Stimulated activated CD8-positive, alpha-beta memory T cell treated with anti-CD3 and anti-CD28 coated beads, Interleukin-7, amount 100 ng/mL, for 4 hours (primary cell): Measurements from ENCODE around the gene MROH9.

Source experiments
- DNase-seq, 2 donors: peaks; one replicate each; pipeline ENCODE4 v3.0.0-alpha.2; 2020; ENCODE audit warnings: low read depth in 2 of 2

The MROH9 gene

GRCh38 chr1:170967042-170967910 lies 31.9 kb downstream of the MROH9 start:
- no peak for DNase-seq

DNA sequence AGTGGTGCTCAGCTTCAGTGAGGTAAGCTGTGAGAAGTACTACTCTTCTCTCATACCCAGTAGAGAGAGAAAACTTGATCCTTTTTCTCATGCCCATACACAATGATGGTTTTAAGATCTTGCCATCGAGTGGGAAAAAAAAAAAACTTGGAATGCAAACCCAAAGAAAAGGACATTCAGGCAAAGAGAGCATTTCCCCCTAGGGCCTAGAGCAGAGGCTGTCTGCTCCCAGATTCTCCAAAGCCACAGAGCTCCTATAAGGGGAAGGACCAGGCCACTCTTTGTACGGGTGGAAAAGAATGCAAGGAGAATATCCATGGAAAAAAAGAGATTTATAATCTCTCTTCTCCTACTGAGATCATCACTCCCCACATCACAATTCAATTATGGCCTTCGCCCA lies 34.9 kb downstream of the MROH9 start:
- DNase-seq = no peak

DNA sequence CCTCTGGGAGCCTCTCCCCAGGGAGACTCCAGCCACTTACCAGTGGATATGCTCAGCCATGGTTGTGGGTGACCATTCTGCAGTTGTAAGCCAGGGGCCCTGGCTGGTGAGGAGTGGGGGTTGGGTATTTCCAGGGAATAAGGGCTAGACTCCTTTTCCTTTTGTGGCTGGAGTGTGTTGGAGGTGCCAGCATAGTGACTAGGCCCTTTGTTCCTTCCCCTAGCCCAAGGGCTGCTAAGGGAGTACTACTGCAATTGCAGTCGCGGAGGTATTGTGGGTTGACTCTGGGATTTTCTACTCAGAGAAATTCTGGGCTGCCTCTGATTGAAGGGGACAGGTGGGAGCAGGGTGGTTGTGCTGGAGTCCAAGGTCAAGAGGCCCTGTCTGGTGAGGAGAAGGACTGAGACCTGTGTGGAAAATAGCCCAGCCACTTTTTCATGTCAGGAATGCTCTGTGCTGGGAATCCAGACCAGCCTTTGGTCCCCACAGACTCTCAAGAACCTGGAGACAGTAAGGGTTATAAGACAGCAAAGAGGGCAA lies 43.1 kb downstream of the MROH9 start:
- no peak for DNase-seq

DNA sequence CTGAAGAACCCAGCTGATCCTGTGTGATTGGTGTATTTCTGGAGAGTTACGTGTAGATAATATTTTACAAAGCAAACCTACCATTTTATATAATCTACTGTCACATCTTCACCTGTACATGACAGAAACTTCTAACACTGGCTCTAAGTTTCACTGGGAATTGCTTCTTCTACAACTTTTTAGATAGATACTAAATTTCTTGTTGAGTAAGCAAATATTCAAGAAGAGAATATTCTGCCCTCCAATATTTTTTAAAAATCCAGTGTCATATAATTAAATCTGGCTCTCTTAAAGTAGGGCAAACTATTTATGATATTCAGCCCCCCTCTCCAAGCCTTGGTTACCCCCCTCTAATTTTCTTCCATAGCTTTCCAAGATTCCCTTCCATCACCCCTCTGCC lies 50.1 kb downstream of the MROH9 start:
- no peak for DNase-seq

DNA sequence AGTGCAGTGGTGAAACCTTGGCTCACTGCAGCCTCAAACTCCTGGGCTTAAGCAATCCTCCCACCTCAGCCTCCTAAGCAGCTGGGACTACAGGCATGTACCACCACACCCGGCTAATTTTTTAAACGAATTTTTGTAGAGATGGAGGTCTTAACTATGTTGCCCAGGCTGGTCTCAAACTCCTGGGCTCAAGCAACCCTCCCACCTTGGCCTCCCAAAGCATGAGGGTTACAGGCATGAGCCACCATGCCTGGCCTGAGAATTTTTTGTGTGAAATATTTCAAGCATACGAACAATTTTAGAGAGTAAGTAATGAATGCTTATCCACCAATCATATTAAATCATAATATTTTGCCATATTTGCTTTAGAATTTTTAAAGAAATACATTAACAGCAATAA lies 51.6 kb downstream of the MROH9 start:
- DNase-seq = no peak

- no peak for DNase-seq
Observed at GRCh38 chr1:170987424-170987823, 52.1 kb downstream of the MROH9 start.

- DNase-seq = no peak
Observed at GRCh38 chr1:170993151-170993550, 57.8 kb downstream of the MROH9 start.

- DNase-seq = no peak
Observed at GRCh38 chr1:170993717-170994116, 58.4 kb downstream of the MROH9 start.

DNA sequence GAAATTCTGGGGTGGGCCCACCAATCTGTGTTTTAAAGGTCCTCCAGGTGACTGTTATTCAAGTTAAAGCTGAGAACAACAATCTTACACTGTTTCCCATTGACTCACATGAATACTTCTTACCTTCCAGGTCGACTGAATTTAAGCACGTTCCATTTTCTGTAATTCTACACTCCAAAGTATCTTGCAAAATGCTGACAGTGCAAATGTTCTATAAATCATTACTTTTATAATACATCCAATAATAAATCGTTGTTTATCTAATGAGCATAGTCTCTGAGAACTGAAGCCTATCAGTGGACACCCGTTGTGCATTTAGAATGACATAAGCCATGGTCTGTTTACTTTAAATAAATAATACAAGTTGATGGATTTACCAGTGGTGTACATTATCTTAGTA lies 79.5 kb downstream of the MROH9 start:
- DNase-seq = no peak

GRCh38 chr1:171017426-171017825 lies 82.1 kb downstream of the MROH9 start:
- no peak for DNase-seq

DNA sequence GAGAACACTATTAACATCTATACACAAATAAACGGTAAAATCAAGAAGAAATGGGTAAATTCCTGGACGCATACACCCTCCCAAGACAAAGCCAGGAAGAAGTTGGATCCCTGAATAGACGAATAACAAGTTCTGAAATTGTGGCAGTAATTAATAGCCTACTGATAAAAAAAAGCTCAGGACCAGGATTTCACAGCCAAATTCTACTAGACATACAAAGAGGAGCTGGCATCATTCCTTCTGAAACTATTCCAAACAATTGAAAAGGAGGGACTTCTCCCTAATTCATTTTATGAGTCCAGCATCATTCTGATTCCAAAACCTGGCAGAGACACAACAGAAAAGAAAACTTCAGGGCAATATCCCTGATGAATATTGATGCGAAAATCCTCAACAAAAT lies 84.6 kb downstream of the MROH9 start:
- no peak for DNase-seq

DNA sequence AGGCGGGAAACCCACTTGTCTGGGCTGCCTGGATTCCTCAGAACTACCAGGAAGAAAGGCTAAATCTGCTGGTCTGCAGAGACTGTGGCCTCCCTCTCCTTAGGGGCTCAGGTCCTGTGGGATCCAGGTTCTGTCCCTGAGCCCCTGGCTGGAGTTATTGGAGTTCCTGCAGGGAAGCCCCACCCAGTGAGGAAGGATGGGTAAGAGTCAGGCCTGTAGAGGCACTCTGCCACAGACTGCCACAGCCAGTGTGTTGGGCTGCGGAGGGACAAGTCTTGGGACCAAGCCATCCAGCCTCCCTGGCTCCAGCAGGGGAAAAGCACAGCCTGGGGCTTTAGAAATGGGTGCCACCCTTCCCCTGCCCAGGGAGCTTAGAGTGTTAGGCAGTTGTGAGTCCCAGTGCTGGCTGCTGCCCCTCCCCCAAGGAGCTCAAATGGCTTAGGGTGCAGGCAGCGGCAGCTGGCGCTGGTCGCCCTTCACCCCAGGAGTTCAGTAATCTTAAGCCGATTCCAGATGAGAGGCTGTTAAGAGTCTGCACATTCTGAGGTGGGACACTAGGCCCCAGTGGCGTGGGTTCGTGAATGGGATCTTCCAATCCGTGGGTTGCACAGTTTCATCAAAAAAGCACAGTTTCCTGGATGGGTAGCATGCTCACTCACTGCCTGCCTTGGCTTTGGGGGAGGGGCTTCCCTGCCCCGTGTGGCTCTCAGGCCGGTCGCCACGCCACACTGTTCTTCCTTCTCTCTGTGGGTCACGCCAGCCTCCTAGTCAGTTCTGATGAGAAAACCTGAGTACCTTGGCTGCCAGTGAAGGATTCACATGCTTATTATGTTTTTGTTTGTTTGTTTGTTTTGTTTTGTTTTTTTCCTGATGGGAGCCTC lies 97.7 kb downstream of the MROH9 start:
- DNase-seq = no peak

GRCh38 chr1:171037626-171038025 lies 102.3 kb downstream of the MROH9 start:
- DNase-seq = no peak

DNA sequence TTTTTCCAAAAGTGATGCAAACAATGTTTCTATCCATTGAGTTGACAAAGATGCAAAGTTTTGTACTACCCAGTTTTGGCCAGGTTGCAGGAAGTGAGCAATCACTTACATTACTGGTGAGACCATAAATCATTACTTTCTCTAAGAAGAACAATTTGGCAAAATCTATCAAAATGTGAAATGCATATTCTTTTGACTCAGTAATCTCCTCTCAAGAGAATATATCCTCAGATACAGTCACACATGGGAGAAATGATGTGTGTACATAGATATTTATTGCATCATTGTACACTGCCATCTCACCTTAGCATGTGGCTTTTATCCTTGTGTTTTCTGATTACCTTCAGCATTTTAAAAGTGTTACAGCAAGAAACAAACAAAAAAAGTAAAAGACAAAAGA lies 103.0 kb downstream of the MROH9 start:
- no peak for DNase-seq

GRCh38 chr1:171048014-171048413 lies 112.7 kb downstream of the MROH9 start:
- DNase-seq = no peak

DNA sequence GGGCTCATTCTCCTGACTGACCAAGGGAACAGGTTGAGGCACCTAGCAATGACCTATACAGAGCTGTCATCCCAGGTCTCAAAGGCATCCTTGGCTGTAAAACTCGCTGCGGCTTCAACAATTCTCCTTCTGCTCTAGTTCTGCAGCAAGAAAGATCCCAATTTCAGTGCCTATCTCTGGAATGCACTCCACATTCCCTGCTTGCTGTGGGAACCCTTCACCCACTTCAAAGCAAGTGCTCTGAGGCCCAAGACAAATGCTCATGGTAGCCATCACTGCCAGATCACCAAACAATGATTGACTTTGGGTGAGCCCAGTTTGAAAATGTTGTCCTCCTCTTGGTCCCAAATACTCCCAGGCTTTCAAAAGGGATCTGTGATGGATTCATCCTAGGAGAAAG lies 117.6 kb downstream of the MROH9 start:
- no peak for DNase-seq

DNA sequence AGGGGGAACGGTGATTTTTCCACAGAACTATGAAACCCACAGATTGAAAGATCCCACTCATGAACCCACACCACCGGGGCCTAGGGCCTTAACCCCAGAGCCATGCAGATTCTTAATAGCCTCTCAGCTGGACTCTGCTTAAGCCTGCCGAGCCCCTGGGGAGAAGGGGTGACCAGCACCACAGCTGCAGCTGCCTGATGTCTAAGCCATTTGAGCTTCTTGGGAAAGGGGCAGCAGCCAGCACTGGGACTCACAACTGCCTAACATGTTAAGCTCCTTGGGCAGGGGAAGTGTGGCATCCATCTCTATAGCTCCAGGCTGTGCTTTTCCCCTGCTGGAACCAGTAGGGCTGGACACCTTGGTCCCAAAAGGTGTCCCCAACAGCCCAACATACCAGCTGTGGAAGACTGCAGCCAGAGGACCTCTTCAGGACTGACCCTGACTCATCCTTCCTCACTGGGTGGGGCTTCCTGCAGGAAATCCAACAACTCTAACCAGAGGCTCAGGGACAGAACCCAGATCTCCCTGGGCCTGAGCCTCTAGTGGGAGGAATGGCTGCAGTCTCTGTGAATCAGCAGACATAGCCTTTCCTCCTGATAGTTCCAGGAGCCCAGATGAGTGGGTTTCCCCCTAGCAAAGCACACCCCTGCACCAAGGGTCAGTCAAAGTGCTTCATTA lies 120.8 kb downstream of the MROH9 start:
- no peak for DNase-seq

DNA sequence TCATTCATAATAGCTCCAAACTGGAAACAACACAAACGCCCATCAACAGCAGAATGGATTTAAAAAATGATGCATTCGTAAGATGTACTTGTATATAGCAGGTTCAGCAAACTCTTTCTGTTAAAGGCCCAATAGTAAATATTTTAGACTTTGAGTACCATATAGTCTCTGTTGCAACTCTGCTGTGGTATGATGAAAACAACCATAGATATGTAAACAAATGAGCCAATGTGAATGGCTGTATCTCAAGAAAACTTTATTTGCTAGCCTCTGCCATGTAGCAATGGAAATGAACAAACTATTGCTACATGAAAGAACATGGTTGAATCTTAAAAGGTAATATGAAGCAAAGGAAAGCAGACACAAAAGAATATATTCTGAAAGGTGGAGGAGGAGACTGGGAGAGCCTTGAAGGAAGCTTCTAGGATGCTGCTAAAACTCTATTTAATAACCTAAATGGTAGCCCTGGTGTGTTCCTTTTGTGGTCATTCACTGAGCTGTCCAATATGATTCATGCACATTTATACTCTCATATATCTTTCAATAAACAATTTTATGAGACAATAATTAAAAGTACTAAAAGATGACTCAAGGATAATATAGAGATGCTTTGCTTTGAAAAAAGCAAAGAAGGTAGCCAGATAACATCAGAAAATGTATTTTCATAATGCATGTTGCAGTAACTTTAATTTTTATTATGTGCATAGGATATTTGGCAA lies 126.2 kb downstream of the MROH9 start:
- DNase-seq = no peak

DNA sequence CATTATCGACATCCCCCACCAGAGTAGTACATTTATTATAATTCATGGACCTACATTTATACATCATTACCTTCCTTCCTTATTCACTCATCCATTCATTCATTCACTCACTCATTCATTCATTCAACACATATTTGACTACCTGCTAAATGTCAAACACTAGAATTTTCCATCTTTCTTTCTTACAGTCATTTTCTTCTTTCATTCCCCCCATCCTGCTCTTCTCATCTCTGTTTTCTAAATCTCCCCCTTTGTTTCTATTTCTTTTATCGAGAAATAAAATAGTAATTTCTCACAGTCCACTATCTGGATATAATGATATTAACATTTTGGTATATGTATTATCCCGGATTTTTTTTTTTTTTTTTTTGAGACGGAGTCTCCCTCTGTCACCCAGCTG lies 127.6 kb downstream of the MROH9 start:
- no peak for DNase-seq

DNA sequence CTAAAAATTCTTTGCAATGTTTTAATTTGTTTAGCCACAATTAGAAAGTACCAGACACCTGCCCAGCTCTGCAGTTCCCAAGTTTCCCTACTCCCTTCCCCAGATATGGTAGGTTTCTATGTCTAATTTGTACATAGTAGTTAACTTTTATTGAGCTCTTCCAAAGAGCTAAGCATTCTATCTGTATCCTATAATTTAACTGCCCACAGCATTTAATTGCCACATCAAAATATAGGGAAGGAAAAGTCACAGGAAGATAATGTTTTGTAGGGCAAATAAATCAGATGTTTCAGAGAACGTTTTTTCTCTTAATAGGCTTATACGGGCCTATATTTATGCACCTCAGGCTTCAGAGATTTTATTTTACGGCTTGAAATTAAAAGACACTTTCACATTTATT lies 139.7 kb downstream of the MROH9 start:
- no peak for DNase-seq

DNA sequence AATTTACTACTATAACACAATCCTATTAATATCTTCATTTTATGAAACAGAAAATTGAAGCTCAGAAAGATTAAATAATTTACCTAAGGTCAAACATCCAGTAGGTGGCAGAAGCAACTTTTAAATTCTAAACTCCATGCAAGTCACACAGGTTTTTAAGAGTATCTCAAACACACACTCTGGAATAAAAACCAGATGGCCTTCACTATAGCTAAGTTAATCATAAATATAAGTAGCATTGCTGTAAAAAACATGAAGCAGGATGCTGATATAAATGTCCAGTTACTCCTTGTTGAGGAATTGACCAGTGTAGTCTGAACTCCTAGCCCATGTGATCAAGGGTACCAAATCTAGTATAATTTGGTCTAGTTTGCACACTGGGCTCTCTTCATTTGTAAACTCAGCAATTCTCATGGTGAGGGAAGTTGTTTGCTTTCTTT lies 146.0 kb downstream of the MROH9 start:
- DNase-seq = no peak
